Osteoblast (primary cell): ENCODE data around the gene DHRS1. TPM values are rescaled to one million over a fixed set of nuclear protein-coding genes. Genes with fewer than 3 reads are reported as not detected.

Experiments
- DNase-seq: peaks from one replicate; pipeline ENCODE4 v3.0.0; 2011; ENCODE audit warnings: low spot score, mixed read lengths; ENCODE audit not compliant: insufficient read length; ENCODE audit errors: missing footprints
- H2AFZ ChIP-seq: 2 replicates; pipeline ENCODE4 v1.6.0; 2011; ENCODE audit warnings: mild to moderate bottlenecking, low read length
- H3K27ac ChIP-seq: 2 replicates; pipeline ENCODE4 v1.5.1; 2011; ENCODE audit warnings: mild to moderate bottlenecking, low read depth, low read length, moderate library complexity
- H3K27me3 ChIP-seq: 2 replicates; pipeline ENCODE4 v1.6.0; 2012; ENCODE audit warnings: mild to moderate bottlenecking, control low read depth, inconsistent platforms, low read length, moderate library complexity; ENCODE audit not compliant: insufficient read depth
- H3K36me3 ChIP-seq: 2 replicates; pipeline ENCODE4 v1.5.1; 2011; ENCODE audit warnings: mild to moderate bottlenecking, low read length, control low read depth, moderate library complexity; ENCODE audit not compliant: insufficient read depth
- H3K4me1 ChIP-seq: 2 replicates; pipeline ENCODE4 v1.5.1; 2011; ENCODE audit warnings: mild to moderate bottlenecking, low read length, control low read depth, moderate library complexity; ENCODE audit not compliant: insufficient read depth
- H3K4me2 ChIP-seq: 2 replicates; pipeline ENCODE4 v1.6.0; 2011; ENCODE audit warnings: mild to moderate bottlenecking, low read length; ENCODE audit not compliant: insufficient read depth
- H3K4me3 ChIP-seq: fragments of 200-600 bp; sonication (generic); 3 replicates; pipeline ENCODE4 v1.5.1; 2012; ENCODE audit warnings: mild to moderate bottlenecking, low read length, inconsistent platforms; ENCODE audit not compliant: insufficient read depth
- H3K79me2 ChIP-seq: 2 replicates; pipeline ENCODE4 v1.6.0; 2012; ENCODE audit warnings: mild to moderate bottlenecking, low read length, control low read depth, inconsistent platforms; ENCODE audit not compliant: insufficient read depth
- H3K9me3 ChIP-seq: 2 replicates; pipeline ENCODE4 v1.5.1; 2011; ENCODE audit warnings: low read depth, low read length, control low read depth
- H4K20me1 ChIP-seq: 2 replicates; pipeline ENCODE4 v1.6.0; 2012; ENCODE audit warnings: mild to moderate bottlenecking, low read length, control low read depth; ENCODE audit not compliant: insufficient read depth
- total RNA-seq: library from RNA; depleted of rRNA; stranded (reverse); fragments of >200 nt; gene quantifications from 2 replicates; pipeline ENCODE4 v1.2.3, GENCODE V29; 2012
- TF ChIP-seq, protein P1 (sequence below): IDR thresholded peaks from 2 replicates; pipeline ENCODE4 v1.5.1; 2011; ENCODE audit warnings: mild to moderate bottlenecking, low read depth, low read length, moderate library complexity; ENCODE audit errors: extremely low read depth

The DHRS1 gene
- total RNA-seq, 1 donor = 9.8 TPM

DNA sequence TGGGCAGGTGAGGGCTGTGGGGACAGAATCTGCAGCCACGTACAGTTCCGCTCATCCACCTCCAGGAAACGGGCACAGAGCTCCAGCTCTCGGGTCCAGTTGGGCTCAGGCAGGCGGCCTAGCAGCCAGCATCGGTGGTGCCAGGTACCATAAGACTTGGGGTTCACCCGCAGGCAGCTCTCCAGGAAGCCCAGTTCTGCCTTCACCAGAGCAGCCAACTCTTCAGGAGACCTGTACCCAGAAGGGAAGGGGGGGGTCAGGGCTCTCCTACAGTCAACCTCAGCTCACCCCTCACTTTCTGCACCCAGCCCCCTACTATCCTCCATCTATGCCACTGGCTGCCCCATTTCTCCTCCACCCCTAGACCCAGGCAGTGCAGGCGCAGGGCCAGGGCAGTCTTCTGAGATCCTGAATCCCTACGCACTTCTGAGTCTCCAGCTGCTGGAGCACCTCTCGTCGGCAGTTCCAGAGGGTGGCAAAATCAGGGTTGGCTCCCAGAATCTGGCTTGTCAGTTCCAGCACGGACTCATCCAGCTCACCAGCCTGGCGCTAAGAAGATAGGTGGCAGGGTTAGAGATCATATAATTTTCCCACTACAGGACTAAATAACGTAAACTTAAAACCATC lies 29.6 kb downstream of the DHRS1 start:
- H3K27me3 ChIP-seq = no peaks in the 10 kb centered on the region
- no peak overlapping the region for H3K27ac ChIP-seq
- H4K20me1 ChIP-seq = no peaks in the 10 kb centered on the region
- TF ChIP-seq, protein P1, sequence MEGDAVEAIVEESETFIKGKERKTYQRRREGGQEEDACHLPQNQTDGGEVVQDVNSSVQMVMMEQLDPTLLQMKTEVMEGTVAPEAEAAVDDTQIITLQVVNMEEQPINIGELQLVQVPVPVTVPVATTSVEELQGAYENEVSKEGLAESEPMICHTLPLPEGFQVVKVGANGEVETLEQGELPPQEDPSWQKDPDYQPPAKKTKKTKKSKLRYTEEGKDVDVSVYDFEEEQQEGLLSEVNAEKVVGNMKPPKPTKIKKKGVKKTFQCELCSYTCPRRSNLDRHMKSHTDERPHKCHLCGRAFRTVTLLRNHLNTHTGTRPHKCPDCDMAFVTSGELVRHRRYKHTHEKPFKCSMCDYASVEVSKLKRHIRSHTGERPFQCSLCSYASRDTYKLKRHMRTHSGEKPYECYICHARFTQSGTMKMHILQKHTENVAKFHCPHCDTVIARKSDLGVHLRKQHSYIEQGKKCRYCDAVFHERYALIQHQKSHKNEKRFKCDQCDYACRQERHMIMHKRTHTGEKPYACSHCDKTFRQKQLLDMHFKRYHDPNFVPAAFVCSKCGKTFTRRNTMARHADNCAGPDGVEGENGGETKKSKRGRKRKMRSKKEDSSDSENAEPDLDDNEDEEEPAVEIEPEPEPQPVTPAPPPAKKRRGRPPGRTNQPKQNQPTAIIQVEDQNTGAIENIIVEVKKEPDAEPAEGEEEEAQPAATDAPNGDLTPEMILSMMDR = no peak
- no peak for DNase-seq
- no peaks in the 10 kb centered on the region for H3K9me3 ChIP-seq
- H3K36me3 ChIP-seq = peaks cover 37% of the 10 kb centered on the region
- H3K4me2 ChIP-seq = no peak overlapping the region
- H3K79me2 ChIP-seq = peaks cover 7% of the 10 kb centered on the region
- H3K4me1 ChIP-seq = peaks cover 6% of the 10 kb centered on the region
- no peak overlapping the region for H2AFZ ChIP-seq
- H3K4me3 ChIP-seq = no peak overlapping the region

DNA sequence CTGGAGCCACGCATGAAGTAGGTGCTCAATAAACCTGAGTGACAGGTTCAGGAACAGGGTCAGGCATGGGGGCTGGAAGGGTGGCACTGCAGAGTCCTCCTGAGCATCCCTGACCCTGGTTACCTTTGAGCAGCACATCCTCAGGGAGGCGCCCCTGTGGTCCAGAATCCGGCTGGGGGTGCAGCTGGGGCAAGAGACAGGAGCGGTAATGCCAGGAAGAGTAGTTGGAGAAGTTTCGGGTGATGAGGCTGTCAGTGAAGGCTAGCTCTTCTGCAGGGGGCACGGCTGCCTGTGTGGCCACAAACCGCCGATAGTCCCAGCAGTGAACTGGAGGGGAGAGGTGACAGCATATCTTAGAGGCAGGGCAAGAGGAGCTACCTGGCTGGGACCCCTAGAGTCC lies 30.2 kb downstream of the DHRS1 start:
- H2AFZ ChIP-seq = no peak overlapping the region
- H3K4me2 ChIP-seq = no peak overlapping the region
- no peaks in the 10 kb centered on the region for H3K27me3 ChIP-seq
- H4K20me1 ChIP-seq = no peaks in the 10 kb centered on the region
- H3K4me3 ChIP-seq = no peak overlapping the region
- H3K79me2 ChIP-seq = peaks cover 7% of the 10 kb centered on the region
- peaks cover 6% of the 10 kb centered on the region for H3K4me1 ChIP-seq
- no peak for DNase-seq
- H3K36me3 ChIP-seq = peaks cover 38% of the 10 kb centered on the region
- H3K27ac ChIP-seq = no peak overlapping the region
- TF ChIP-seq, protein P1 = no peak
- H3K9me3 ChIP-seq = no peaks in the 10 kb centered on the region

DNA sequence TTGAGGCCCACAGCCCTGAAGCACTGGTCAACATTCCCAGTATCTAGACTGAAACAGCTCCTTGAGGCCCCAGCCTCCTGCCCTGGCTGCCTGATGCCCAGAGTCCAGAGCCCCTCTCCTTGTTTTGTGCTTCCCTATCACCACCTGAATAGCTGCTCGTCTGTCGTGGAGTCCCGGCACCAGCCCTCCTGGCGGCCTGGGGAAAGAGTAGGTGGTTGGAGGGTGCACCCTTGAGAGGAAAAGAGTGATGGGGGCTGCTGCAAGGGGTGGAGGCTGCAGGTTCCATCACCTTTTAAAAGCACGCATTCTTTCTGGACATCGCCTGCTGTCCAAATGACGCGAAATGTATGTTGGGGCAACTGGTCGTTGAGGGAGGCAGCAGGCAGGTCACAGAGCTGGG lies 31.4 kb downstream of the DHRS1 start:
- Histone ChIP-seq H3K9me3 (no peaks in the 10 kb centered on the region), H3K4me1 (peaks cover 6% of the 10 kb centered on the region), H3K27ac (no peak overlapping the region), H3K79me2 (peaks cover 7% of the 10 kb centered on the region), H3K27me3 (no peaks in the 10 kb centered on the region), H4K20me1 (no peaks in the 10 kb centered on the region), H3K36me3 (peaks cover 38% of the 10 kb centered on the region), H3K4me2 (no peak overlapping the region), H3K4me3 (no peak overlapping the region), H2AFZ (no peak overlapping the region)
- TF ChIP-seq, protein P1 = no peak
- no peak for DNase-seq

DNA sequence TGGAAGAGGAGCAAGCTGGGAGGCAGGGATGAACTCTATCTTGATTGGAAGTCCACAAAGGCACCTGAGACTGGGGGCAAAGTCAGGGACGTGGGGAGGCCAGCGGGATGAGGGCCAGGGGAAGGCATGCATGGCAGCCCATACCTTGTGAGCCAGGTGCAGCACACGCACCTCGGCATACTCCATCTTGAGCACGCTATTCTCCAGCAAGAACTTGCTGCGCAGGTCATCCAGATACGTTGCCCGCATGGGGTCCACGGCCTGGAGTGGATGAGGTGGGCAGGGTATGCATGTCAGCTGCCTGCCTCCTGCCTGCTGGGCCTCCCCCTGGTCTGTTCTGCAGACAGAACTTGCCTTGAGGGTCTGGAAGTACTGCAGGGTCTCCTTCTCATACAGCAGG lies 32.1 kb downstream of the DHRS1 start:
- TF ChIP-seq, protein P1 = no peak
- no peaks in the 10 kb centered on the region for H3K27me3 ChIP-seq
- no peaks in the 10 kb centered on the region for H3K9me3 ChIP-seq
- H3K4me2 ChIP-seq = no peak overlapping the region
- H3K79me2 ChIP-seq = peaks cover 7% of the 10 kb centered on the region
- H2AFZ ChIP-seq = no peak overlapping the region
- no peak for DNase-seq
- H3K4me3 ChIP-seq = no peak overlapping the region
- H3K4me1 ChIP-seq = peaks cover 6% of the 10 kb centered on the region
- no peaks in the 10 kb centered on the region for H4K20me1 ChIP-seq
- H3K36me3 ChIP-seq = peaks cover 38% of the 10 kb centered on the region
- no peak overlapping the region for H3K27ac ChIP-seq
